Prostate gland (tissue), 2 donors: ENCODE results near the gene MTSS2. TPM values are rescaled to one million over a fixed set of nuclear protein-coding genes. Genes with fewer than 3 reads are reported as not detected.

Experiments used
- DNase-seq: peaks from one replicate; pipeline ENCODE4 v3.0.0-alpha.2; 2019; ENCODE audit warnings: low spot score
- H3K27ac ChIP-seq, 2 donors: fragments of 200-600 bp; sonication (generic); 2 replicates each; pipeline ENCODE4 v1.5.1; 2017 to 2019
- H3K27me3 ChIP-seq: fragments of 200-600 bp; sonication (generic); replicated peaks from 2 replicates; pipeline ENCODE4 v1.5.1; 2019; ENCODE audit not compliant: insufficient read depth
- H3K36me3 ChIP-seq, 2 donors: fragments of 200-600 bp; sonication (generic); 1 replicate in 1 of 2; 2 replicates in 1 of 2; pipeline versions ENCODE4 v1.5.1 to v1.8.1; 2017 to 2019
- H3K4me1 ChIP-seq: fragments of 200-600 bp; sonication (generic); replicated peaks from 2 replicates; pipeline ENCODE4 v1.5.1; 2019
- H3K4me3 ChIP-seq, 2 donors: fragments of 200-600 bp; sonication (generic); 2 replicates each; pipeline ENCODE4 v1.5.1; 2017 to 2019
- H3K9me3 ChIP-seq: fragments of 200-600 bp; sonication (generic); 2 replicates; pipeline ENCODE4 v1.5.1; 2017
- POLR2A ChIP-seq: fragments of 450-650 bp; IDR thresholded peaks from one replicate; pipeline ENCODE4 v1.6.1; 2016; ENCODE audit warnings: antibody characterized with exemption, mild to moderate bottlenecking
- POLR2AphosphoS5 ChIP-seq: sonication (generic); formaldehyde crosslinking; IDR thresholded peaks from one replicate; pipeline ENCODE4 v1.6.1; 2017; ENCODE audit warnings: antibody characterized with exemption
- WGBS: methylation state at CpG from one replicate; pipeline ENCODE4 v1.1.5; 2018; 5-methylcytosine and 5-hydroxymethylcytosine counted together
- intact Hi-C: fragments of 100-400 bp; cut with DNase I; formaldehyde crosslinking; loops from one replicate; pipeline ENCODE4 v1.14.2; 2022
- total RNA-seq, 2 donors: library from RNA; depleted of rRNA; stranded (reverse); fragments of >200 nt; gene quantifications; one replicate each; pipeline ENCODE4 v1.1.0, GENCODE V29; 2016
- TF ChIP-seq, protein P1 (sequence below), 4 experiments: fragments of 200-600 bp in 2 of 4; fragments of 450-650 bp in 2 of 4; sonication (generic) in 2 of 4; IDR thresholded peaks; 1 replicate in 3 of 4; 2 replicates in 1 of 4; pipeline ENCODE4 v1.5.1; 2016 to 2019; ENCODE audit warnings: antibody characterized with exemption in 4 of 4, mild to moderate bottlenecking in 2 of 4, moderate library complexity in 2 of 4

The MTSS2 gene
- total RNA-seq, 2 donors from 2014 or later: 42.4 to 92.4 TPM

DNA sequence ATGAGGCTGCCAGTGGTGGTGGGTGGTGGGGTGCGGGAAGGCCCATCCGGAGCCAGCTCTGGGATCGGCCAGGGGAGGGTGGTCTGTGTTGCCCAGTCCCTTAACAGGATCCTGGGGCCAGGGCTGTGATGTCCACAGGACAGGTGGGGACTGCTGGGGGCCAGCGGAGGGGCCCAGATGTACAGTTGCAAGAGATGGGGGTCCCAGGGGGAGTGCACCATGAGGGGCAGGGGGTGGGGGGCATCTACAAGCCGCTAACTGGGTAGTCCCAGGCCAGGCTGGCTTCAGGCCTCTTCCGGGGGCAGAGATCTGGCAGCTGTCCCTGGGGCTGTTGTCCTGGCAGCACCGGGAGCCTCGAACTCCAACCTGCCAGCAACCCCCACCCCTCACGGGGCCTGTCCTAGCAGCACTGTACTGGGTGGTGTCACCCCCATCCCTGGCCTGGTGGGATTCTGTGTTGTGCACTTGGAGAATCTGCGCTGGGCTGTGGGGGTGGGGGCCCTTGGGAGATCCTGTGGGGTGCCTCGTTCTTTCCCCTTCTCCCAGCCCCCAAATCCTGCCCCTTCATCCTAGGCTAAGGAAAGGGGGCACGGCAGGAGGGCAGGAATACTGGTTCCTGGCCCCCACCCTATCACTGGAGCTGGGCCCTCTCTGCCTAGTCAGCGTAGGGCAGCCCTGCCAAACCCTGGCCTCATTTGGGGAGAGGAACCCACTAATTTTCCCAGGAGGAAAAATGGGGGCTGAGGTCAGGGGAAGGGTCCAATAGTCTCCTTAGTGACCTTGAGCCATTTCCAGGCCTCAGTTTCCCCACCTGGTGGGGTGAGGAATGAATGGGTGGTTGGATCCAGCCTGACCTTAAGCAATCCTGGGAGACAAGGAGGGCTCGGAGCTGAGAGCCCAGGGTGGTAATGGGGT is 1.4 kb downstream of the MTSS2 start:
- TF ChIP-seq POLR2AphosphoS5 (no peak), POLR2A (no peak)
- TF ChIP-seq, protein P1, sequence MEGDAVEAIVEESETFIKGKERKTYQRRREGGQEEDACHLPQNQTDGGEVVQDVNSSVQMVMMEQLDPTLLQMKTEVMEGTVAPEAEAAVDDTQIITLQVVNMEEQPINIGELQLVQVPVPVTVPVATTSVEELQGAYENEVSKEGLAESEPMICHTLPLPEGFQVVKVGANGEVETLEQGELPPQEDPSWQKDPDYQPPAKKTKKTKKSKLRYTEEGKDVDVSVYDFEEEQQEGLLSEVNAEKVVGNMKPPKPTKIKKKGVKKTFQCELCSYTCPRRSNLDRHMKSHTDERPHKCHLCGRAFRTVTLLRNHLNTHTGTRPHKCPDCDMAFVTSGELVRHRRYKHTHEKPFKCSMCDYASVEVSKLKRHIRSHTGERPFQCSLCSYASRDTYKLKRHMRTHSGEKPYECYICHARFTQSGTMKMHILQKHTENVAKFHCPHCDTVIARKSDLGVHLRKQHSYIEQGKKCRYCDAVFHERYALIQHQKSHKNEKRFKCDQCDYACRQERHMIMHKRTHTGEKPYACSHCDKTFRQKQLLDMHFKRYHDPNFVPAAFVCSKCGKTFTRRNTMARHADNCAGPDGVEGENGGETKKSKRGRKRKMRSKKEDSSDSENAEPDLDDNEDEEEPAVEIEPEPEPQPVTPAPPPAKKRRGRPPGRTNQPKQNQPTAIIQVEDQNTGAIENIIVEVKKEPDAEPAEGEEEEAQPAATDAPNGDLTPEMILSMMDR (IDR thresholded peaks at IDR 0.05): no peak
- peaks cover 57% of the 10 kb centered on the region for H3K4me1 ChIP-seq
- intact Hi-C loops: no loop called here
- DNase-seq: no peak
- peak overlapping the region; percentile 80 to 92 for H3K27ac ChIP-seq
- peak overlapping the region; percentile 65 to 90 for H3K4me3 ChIP-seq
- H3K36me3 ChIP-seq: peaks cover 0 to 2% of the 10 kb centered on the region in 2 donors
- H3K9me3 ChIP-seq: no peaks in the 10 kb centered on the region
- WGBS: 13% methylated on average over 14 of the region's 14 CpGs
- no peaks in the 10 kb centered on the region for H3K27me3 ChIP-seq

DNA sequence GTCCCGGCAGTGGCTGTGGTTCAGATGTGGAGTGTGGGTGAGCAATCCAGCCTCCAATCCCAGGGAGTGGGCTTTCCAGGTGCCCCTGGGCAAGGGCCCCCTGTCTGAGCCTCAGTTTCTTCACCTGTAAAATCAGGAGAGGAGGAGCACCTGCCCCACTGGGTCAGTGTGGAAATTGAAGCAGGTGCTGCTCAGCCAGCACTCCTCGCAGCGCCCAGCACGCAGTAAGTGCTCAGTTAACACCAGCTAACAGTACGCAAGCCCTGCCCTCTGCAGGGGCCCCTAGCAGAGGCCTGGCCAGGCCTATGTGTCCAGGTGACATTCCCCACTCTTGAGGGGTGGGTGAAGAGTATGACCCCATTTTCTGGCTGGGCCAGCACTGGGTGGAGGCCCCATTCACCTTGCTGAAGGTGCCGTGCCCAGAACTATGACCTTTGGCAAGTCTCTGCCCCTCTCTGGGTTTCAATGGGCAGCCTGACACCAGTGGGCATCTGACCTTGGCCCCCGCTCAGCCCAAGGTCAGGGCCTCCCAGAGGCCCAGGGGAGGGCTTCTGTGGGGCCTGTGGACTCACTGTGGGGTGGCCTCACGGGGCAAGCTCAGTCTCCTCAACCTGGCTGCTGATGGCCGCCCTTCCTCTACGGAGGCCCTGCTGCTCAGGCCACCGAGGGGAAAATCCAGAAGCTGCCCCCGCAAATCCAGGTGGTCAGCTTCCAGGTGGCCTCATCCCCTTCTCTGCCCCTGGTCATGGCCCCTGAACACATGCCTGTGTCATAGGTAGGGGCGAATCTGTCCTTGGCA is 2.5 kb downstream of the MTSS2 start:
- intact Hi-C loops: no loop called here
- H3K4me1 ChIP-seq: peaks cover 52% of the 10 kb centered on the region
- H3K4me3 ChIP-seq: peak overlapping the region in 1 of 2 donors; percentile 90
- TF ChIP-seq POLR2AphosphoS5 (no peak), POLR2A (no peak)
- TF ChIP-seq, protein P1 (IDR thresholded peaks at IDR 0.05): no peak
- H3K9me3 ChIP-seq: no peaks in the 10 kb centered on the region
- H3K36me3 ChIP-seq: peaks cover 1 to 9% of the 10 kb centered on the region in 2 donors
- no peaks in the 10 kb centered on the region for H3K27me3 ChIP-seq
- H3K27ac ChIP-seq: peak overlapping the region; percentile 80 to 92
- no peak for DNase-seq
- WGBS: 69% methylated on average over 12 of the region's 13 CpGs

- H3K36me3 ChIP-seq: peaks cover 8 to 9% of the 10 kb centered on the region in 2 donors
- no peaks in the 10 kb centered on the region for H3K9me3 ChIP-seq
- H3K4me1 ChIP-seq: peaks cover 44% of the 10 kb centered on the region
- no peak for DNase-seq
- H3K27me3 ChIP-seq: no peaks in the 10 kb centered on the region
- TF ChIP-seq, protein P1 (IDR thresholded peaks at IDR 0.05): no peak
- TF ChIP-seq POLR2A (no peak), POLR2AphosphoS5 (no peak)
- 36% methylated on average over 11 of the region's 14 CpGs for WGBS
- H3K27ac ChIP-seq: peak overlapping the region; percentile 80 to 92
- peak overlapping the region in 1 of 2 donors; percentile 12 for H3K4me3 ChIP-seq
- intact Hi-C loops: no loop called here
Measured at GRCh38 chr16:70682239-70683145, 3.4 kb downstream of the MTSS2 start.

DNA sequence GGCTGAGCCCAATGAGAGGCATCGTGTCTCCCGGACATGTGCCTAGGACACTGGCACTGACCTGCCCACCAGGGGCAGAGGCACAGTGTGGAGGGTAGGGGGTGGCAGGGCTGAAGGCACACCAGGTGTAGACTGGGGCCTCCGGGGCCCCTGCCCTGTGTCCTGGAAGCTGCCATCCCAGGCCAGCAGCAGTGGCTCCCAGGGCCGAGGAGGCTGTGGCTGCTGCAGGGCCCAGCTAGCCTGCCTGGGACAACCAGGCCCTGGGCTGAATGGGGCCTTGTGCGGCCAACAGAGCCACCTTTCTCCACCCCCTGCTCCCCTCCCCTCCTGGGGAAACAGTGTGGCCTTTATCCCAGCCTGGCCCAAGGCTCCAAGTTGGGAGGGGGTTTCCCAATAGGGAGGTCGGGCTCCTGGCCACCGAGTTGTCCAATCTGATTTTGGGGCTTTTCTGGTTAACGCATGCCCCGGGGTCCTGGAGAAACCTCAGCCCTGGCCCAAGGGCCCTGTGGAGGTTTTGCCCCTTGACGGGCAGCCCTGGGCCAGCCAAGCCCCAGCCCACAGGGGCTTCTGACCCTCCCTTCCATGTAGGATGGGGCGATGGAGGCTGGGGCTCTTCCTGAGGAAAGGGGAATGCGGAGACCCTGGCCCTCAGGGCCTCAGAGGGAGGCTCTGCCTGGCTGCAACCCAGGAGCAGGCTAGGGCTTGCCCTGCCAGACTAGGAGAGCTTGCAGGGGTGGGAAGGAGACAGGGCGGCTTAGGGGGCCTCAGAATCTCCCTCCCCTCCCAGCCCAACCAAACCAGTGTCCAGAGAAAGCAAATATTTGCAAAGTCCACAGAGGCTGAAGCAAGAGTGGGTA is 4.2 kb downstream of the MTSS2 start:
- DNase-seq: no peak
- WGBS: 24% methylated on average over 13 of the region's 13 CpGs
- Histone ChIP-seq H3K27ac (peak overlapping the region; percentile 80 to 92), H3K9me3 (no peaks in the 10 kb centered on the region), H3K4me3 (peak overlapping the region in 1 of 2 donors; percentile 12), H3K4me1 (peaks cover 38% of the 10 kb centered on the region), H3K36me3 (peaks cover 9 to 13% of the 10 kb centered on the region in 2 donors), H3K27me3 (no peaks in the 10 kb centered on the region)
- no peak for TF ChIP-seq POLR2A
- intact Hi-C loops: loop anchor here (2.0 kb wide), 2 partner anchors 57 to 89 kb away; no protein-coding TSS in a partner anchor
